Gastroesophageal sphincter (tissue), 4 donors: ENCODE data around the gene EAF2. TPM values are rescaled to one million over a fixed set of nuclear protein-coding genes. Genes with fewer than 3 reads are reported as not detected.

Source experiments
- ATAC-seq: fragments of 150-250 bp; one replicate; pipeline ENCODE4 v1.9.1; 2016; ENCODE audit warnings: mild to moderate bottlenecking, moderate library complexity
- H3K27ac ChIP-seq, 4 donors: fragments of 200-600 bp; sonication (generic) in 3 of 4; 1 replicate in 3 of 4; 2 replicates in 1 of 4; pipeline ENCODE4 v1.5.1; 2016 to 2019
- H3K27me3 ChIP-seq: fragments of 200-600 bp; sonication (generic); one replicate; pipeline ENCODE4 v1.5.1; 2019
- H3K36me3 ChIP-seq, 2 donors: fragments of 200-600 bp; sonication (generic); one replicate each; pipeline ENCODE4 v1.5.1; 2019; ENCODE audit warnings: control low read depth in 1 of 2
- H3K4me1 ChIP-seq, 3 donors: fragments of 200-600 bp; sonication (generic); 1 replicate in 2 of 3; 2 replicates in 1 of 3; pipeline ENCODE4 v1.5.1; 2016 to 2019; ENCODE audit warnings: control low read depth in 2 of 3
- H3K4me3 ChIP-seq, 2 donors: fragments of 200-600 bp; sonication (generic); one replicate each; pipeline ENCODE4 v1.5.1; 2019; ENCODE audit warnings: mild to moderate bottlenecking in 1 of 2, moderate library complexity in 1 of 2
- H3K9me3 ChIP-seq, 3 donors: fragments of 200-600 bp; sonication (generic); one replicate each; pipeline ENCODE4 v1.5.1; 2017 to 2019; ENCODE audit warnings: control low read depth in 2 of 3
- EP300 ChIP-seq: sonication (generic); formaldehyde crosslinking; IDR thresholded peaks from one replicate; pipeline ENCODE4 v1.6.1; 2017; ENCODE audit warnings: antibody characterized with exemption, mild to moderate bottlenecking
- POLR2A ChIP-seq, 2 donors: fragments of 450-650 bp; IDR thresholded peaks; one replicate each; pipeline ENCODE4 v1.6.1; 2017; ENCODE audit warnings: antibody characterized with exemption in 2 of 2, mild to moderate bottlenecking in 2 of 2, moderate library complexity in 1 of 2
- POLR2AphosphoS5 ChIP-seq: sonication (generic); formaldehyde crosslinking; IDR thresholded peaks from one replicate; pipeline ENCODE4 v1.6.1; 2017; ENCODE audit warnings: antibody characterized with exemption
- WGBS, 2 donors: methylation state at CpG; one replicate each; pipeline ENCODE4 v1.1.5; 2018; ENCODE audit warnings: low coverage in 1 of 2; 5-methylcytosine and 5-hydroxymethylcytosine counted together
- total RNA-seq, 4 donors: library from RNA; depleted of rRNA; stranded (reverse); fragments of >200 nt; gene quantifications; one replicate each; pipeline ENCODE4 v1.1.0, GENCODE V29; 2016
- TF ChIP-seq, protein P1 (sequence below), 4 experiments: fragments of 200-600 bp in 2 of 4; fragments of 450-650 bp in 2 of 4; sonication (generic) in 1 of 4; IDR thresholded peaks; one replicate each; pipeline ENCODE4 v1.5.1; 2017 to 2019; ENCODE audit warnings: antibody characterized with exemption in 4 of 4, mild to moderate bottlenecking in 2 of 4, moderate library complexity in 2 of 4

The EAF2 gene
- total RNA-seq, 4 donors from 2014 or later: 2.0 to 4.8 (median 2.1) TPM

GRCh38 chr3:121835465-121835801, 424 bp downstream of the EAF2 start:
- TF ChIP-seq EP300 (no peak), POLR2AphosphoS5 (no peak), POLR2A (IDR thresholded peaks at IDR 0.05) (no peak)
- TF ChIP-seq, protein P1, sequence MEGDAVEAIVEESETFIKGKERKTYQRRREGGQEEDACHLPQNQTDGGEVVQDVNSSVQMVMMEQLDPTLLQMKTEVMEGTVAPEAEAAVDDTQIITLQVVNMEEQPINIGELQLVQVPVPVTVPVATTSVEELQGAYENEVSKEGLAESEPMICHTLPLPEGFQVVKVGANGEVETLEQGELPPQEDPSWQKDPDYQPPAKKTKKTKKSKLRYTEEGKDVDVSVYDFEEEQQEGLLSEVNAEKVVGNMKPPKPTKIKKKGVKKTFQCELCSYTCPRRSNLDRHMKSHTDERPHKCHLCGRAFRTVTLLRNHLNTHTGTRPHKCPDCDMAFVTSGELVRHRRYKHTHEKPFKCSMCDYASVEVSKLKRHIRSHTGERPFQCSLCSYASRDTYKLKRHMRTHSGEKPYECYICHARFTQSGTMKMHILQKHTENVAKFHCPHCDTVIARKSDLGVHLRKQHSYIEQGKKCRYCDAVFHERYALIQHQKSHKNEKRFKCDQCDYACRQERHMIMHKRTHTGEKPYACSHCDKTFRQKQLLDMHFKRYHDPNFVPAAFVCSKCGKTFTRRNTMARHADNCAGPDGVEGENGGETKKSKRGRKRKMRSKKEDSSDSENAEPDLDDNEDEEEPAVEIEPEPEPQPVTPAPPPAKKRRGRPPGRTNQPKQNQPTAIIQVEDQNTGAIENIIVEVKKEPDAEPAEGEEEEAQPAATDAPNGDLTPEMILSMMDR (IDR thresholded peaks at IDR 0.05): no peak
- H3K27me3 ChIP-seq: no peaks in the 10 kb centered on the region
- peak overlapping the region in 3 of 4 donors; percentile 85 to 87 (median 86) for H3K27ac ChIP-seq
- H3K36me3 ChIP-seq: peaks cover 0 to 16% of the 10 kb centered on the region in 2 donors
- H3K4me3 ChIP-seq: peak overlapping the region; percentile 70 to 77
- peaks cover 0 to 31% (median 3%) of the 10 kb centered on the region in 3 donors for H3K4me1 ChIP-seq
- ATAC-seq: peak; percentile 7
- WGBS, 2 donors: 2% methylated on average over 9 to 10 of the region's 11 CpGs
- H3K9me3 ChIP-seq: no peaks in the 10 kb centered on the region

DNA sequence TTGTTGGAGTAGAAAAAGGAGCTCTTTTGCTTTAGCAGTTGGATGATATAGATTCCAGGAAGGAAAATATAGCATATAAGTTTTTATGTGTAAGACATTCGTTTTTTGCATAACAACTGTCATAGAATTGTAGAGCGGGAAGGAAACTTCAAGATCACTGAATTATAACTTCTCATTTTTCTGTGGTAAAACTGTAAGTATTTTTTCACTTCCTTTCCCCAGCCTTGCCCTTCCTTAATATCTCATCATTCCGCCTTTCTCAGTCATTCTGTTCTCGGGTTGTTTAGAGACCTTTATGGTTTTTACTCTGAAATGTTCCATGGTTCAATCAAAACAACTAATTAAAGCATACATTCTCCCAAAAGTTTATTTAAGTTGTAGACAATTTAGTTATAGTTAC, 1.1 kb downstream of the EAF2 start:
- peak overlapping the region in 1 of 4 donors; percentile 86 for H3K27ac ChIP-seq
- H3K9me3 ChIP-seq: no peaks in the 10 kb centered on the region
- 67 to 69% methylated on average over 4 of the region's 4 CpGs for WGBS, 2 donors
- peaks cover 0 to 15% of the 10 kb centered on the region in 2 donors for H3K36me3 ChIP-seq
- TF ChIP-seq, protein P1 (IDR thresholded peaks at IDR 0.05): no peak
- TF ChIP-seq POLR2A (IDR thresholded peaks at IDR 0.05) (no peak), EP300 (no peak), POLR2AphosphoS5 (no peak)
- peaks cover 0 to 27% (median 3%) of the 10 kb centered on the region in 3 donors for H3K4me1 ChIP-seq
- no peak for ATAC-seq
- H3K27me3 ChIP-seq: no peaks in the 10 kb centered on the region
- peak overlapping the region in 1 of 2 donors; percentile 70 for H3K4me3 ChIP-seq

GRCh38 chr3:121836481-121836880, 1.5 kb downstream of the EAF2 start:
- no peaks in the 10 kb centered on the region for H3K27me3 ChIP-seq
- 77 to 91% methylated on average over 2 to 3 of the region's 3 CpGs for WGBS, 2 donors
- H3K27ac ChIP-seq: no peak overlapping the region
- H3K36me3 ChIP-seq: peaks cover 0 to 11% of the 10 kb centered on the region in 2 donors
- H3K9me3 ChIP-seq: no peaks in the 10 kb centered on the region
- H3K4me3 ChIP-seq: no peak overlapping the region
- TF ChIP-seq POLR2AphosphoS5 (no peak), POLR2A (IDR thresholded peaks at IDR 0.05) (no peak)
- ATAC-seq: no peak
- peaks cover 0 to 27% (median 3%) of the 10 kb centered on the region in 3 donors for H3K4me1 ChIP-seq

DNA sequence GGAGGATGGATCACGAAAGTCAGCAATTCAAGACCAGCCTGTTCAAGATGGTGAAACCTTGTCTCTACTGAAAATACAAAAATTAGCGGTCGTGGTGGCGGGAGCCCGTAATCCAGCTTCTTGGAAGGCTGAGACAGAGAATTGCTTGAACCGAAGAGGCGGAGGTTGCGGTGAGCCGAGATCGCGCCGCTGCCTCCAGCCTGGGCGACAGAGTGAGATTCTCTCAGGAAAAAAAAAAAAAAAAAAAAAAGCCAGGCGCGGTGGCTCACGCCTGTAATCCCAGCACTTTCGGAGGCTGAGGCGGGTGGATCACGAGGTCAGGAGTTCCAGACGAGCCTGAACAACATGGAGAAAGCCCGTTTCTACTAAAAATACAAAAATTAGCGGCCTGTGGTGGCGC, 5.0 kb downstream of the EAF2 start:
- Histone ChIP-seq H3K4me1 (peaks cover 0 to 11% (median 0%) of the 10 kb centered on the region in 3 donors), H3K9me3 (no peaks in the 10 kb centered on the region), H3K27me3 (no peaks in the 10 kb centered on the region), H3K27ac (no peak overlapping the region), H3K36me3 (no peaks in the 10 kb centered on the region), H3K4me3 (no peak overlapping the region)
- no peak for ATAC-seq
- TF ChIP-seq POLR2A (IDR thresholded peaks at IDR 0.05): no peak
- TF ChIP-seq EP300: no peak
- no peak for TF ChIP-seq POLR2AphosphoS5
- TF ChIP-seq, protein P1 (IDR thresholded peaks at IDR 0.05): no peak
- 70 to 95% methylated on average over 2 to 11 of the region's 23 CpGs for WGBS, 2 donors

GRCh38 chr3:121844892-121845291, 9.9 kb downstream of the EAF2 start:
- Histone ChIP-seq H3K9me3 (no peaks in the 10 kb centered on the region), H3K4me3 (no peak overlapping the region), H3K27ac (no peak overlapping the region), H3K27me3 (no peaks in the 10 kb centered on the region), H3K4me1 (no peaks in the 10 kb centered on the region), H3K36me3 (no peaks in the 10 kb centered on the region)
- TF ChIP-seq POLR2AphosphoS5 (no peak), EP300 (no peak), POLR2A (IDR thresholded peaks at IDR 0.05) (no peak)
- TF ChIP-seq, protein P1 (IDR thresholded peaks at IDR 0.05): no peak
- 94 to 96% methylated on average over 5 to 7 of the region's 7 CpGs for WGBS, 2 donors
- ATAC-seq: no peak
